Small intestine (tissue), 7 donors: ENCODE results near the gene CPSF3. TPM values are rescaled to one million over a fixed set of nuclear protein-coding genes. Genes with fewer than 3 reads are reported as not detected.
A peak's percentile ranks its signal among the peaks of the same experiment; 100 is the strongest.

Source experiments
- DNase-seq, 2 donors: peaks; one replicate each; pipeline versions ENCODE4 v3.0.0 to v3.0.0-alpha.2; 2013
- FAIRE-seq: peaks from 2 replicates; lab custom pipeline; 2012; peaks lifted over from hg19 to GRCh38; lab: Jason Lieb, UNC
- H3K27ac ChIP-seq, 3 donors: one replicate each; pipeline ENCODE4 v1.5.1; 2013; ENCODE audit warnings: low read length in 2 of 3, mild to moderate bottlenecking in 2 of 3, control low read depth in 1 of 3, inconsistent platforms in 1 of 3, low read depth in 1 of 3, moderate library complexity in 1 of 3
- H3K27me3 ChIP-seq, 3 donors: one replicate each; pipeline ENCODE4 v1.6.1; 2013; ENCODE audit warnings: low read length in 3 of 3, inconsistent platforms in 1 of 3; ENCODE audit not compliant: control insufficient read depth in 3 of 3, insufficient read depth in 3 of 3
- H3K36me3 ChIP-seq, 3 donors: one replicate each; pipeline ENCODE4 v1.6.1; 2013; ENCODE audit warnings: low read length in 3 of 3, inconsistent platforms in 1 of 3, low read depth in 1 of 3, mild to moderate bottlenecking in 1 of 3, moderate library complexity in 1 of 3; ENCODE audit not compliant: control insufficient read depth in 3 of 3, insufficient read depth in 2 of 3
- H3K4me1 ChIP-seq, 3 donors: one replicate each; pipeline ENCODE4 v1.6.1; 2013; ENCODE audit warnings: low read length in 2 of 3, inconsistent platforms in 1 of 3, low read depth in 1 of 3, mild to moderate bottlenecking in 1 of 3, moderate library complexity in 1 of 3; ENCODE audit not compliant: control insufficient read depth in 3 of 3, insufficient read depth in 2 of 3
- H3K4me3 ChIP-seq, 3 donors: one replicate each; pipeline ENCODE4 v1.5.1; 2013; ENCODE audit warnings: low read length in 3 of 3, control low read depth in 1 of 3, inconsistent platforms in 1 of 3, low read depth in 1 of 3, mild to moderate bottlenecking in 1 of 3, moderate library complexity in 1 of 3
- H3K9me3 ChIP-seq, 2 donors: one replicate each; pipeline ENCODE4 v1.6.1; 2013; ENCODE audit warnings: low read depth in 1 of 2, low read length in 1 of 2; ENCODE audit not compliant: control insufficient read depth in 2 of 2, insufficient read depth in 1 of 2
- WGBS, 3 donors: extraction: QIAGEN DNeasy Blood & Tissue Kit; methylation state at CpG; one replicate each; pipeline ENCODE4 v1.1.7; 2013; 5-methylcytosine and 5-hydroxymethylcytosine counted together
- polyA plus RNA-seq, 4 donors: library from polyadenylated mRNA; stranded (reverse) in 3 of 4; unstranded in 1 of 4; fragments of 200-250 nt in 3 of 4; fragments of 120-200 nt in 1 of 4; gene quantifications; one replicate each; pipeline versions ENCODE4 v1.2.1 to v1.2.3, GENCODE V29; 2013
- donor health status: healthy with polysubstance abuse.
- donor health status: control.
- donor health status: control.
- donor health status: Bipolar disorder and iron deficiency.
- donor health status: healthy.

Gene CPSF3
- polyA plus RNA-seq, 4 donors = 11.1 to 34.8 (median 18.4) TPM

- Histone ChIP-seq H3K36me3 (peaks cover 4 to 42% (median 5%) of the 10 kb centered on the region in 3 donors), H3K4me1 (peaks cover 0 to 10% (median 2%) of the 10 kb centered on the region in 3 donors), H3K27me3 (no peaks in the 10 kb centered on the region), H3K27ac (no peak overlapping the region), H3K9me3 (no peaks in the 10 kb centered on the region), H3K4me3 (no peak overlapping the region)
- WGBS, 3 donors = 91 to 94% (median 91%) methylated on average over 9 of the region's 9 CpGs
- no peak for DNase-seq
- FAIRE-seq = no peak
Observed at GRCh38 chr2:9472511-9472910, 49.1 kb downstream of the CPSF3 start.

GRCh38 chr2:9473308-9473984 is 50.0 kb downstream of the CPSF3 start:
- no peak for FAIRE-seq
- Histone ChIP-seq H3K9me3 (no peaks in the 10 kb centered on the region), H3K4me3 (peak overlapping the region; percentile 73 to 87 (median 74)), H3K36me3 (peaks cover 2 to 35% (median 4%) of the 10 kb centered on the region in 3 donors), H3K27ac (peak overlapping the region; percentile 58 to 94 (median 80)), H3K27me3 (no peaks in the 10 kb centered on the region), H3K4me1 (peaks cover 0 to 10% (median 2%) of the 10 kb centered on the region in 3 donors)
- DNase-seq = peak; percentile 66 to 73
- 15 to 30% (median 21%) methylated on average over 24 of the region's 24 CpGs for WGBS, 3 donors

GRCh38 chr2:9473985-9474360 is 50.5 kb downstream of the CPSF3 start:
- peaks cover under 1 to 31% (median 4%) of the 10 kb centered on the region in 3 donors for H3K36me3 ChIP-seq
- peak overlapping the region; percentile 73 to 87 (median 74) for H3K4me3 ChIP-seq
- H3K9me3 ChIP-seq = no peaks in the 10 kb centered on the region
- H3K27ac ChIP-seq = peak overlapping the region; percentile 58 to 94 (median 80)
- 4 to 7% (median 5%) methylated on average over 31 to 39 of the region's 39 CpGs for WGBS, 3 donors
- no peak for FAIRE-seq
- no peaks in the 10 kb centered on the region for H3K27me3 ChIP-seq
- DNase-seq = peak in 1 of 2 donors; percentile 58
- peaks cover 0 to 10% (median 2%) of the 10 kb centered on the region in 3 donors for H3K4me1 ChIP-seq

GRCh38 chr2:9474361-9475057 is 51.1 kb downstream of the CPSF3 start, which contains the start of gene IAH1:
Gene IAH1 (plus strand): TSS chr2:9474551. CDS start chr2:9474567, 16 bp downstream.
- H3K27me3 ChIP-seq = no peaks in the 10 kb centered on the region
- H3K27ac ChIP-seq = peak within 1 kb of the TSS; percentile 63 to 94 (median 80)
- FAIRE-seq = no peak

GRCh38 chr2:9477914-9478313 is 54.5 kb downstream of the CPSF3 start:
- Histone ChIP-seq H3K9me3 (no peaks in the 10 kb centered on the region), H3K27ac (no peak overlapping the region), H3K4me1 (peaks cover 0 to 10% (median 2%) of the 10 kb centered on the region in 3 donors), H3K27me3 (no peaks in the 10 kb centered on the region), H3K4me3 (no peak overlapping the region), H3K36me3 (peaks cover 3 to 35% (median 17%) of the 10 kb centered on the region in 3 donors)
- FAIRE-seq (no peak), DNase-seq (no peak)
- 78 to 84% (median 78%) methylated on average over 7 of the region's 7 CpGs for WGBS, 3 donors

More at GRCh38 chr2:9474361-9475057, 51.1 kb downstream of the CPSF3 start, which contains the start of gene IAH1:
- H3K4me3 ChIP-seq = peak within 1 kb of the TSS; percentile 73 to 87 (median 74)
- peak; percentile 67 to 91 for DNase-seq
- H3K9me3 ChIP-seq = no peaks in the 10 kb centered on the region
- H3K36me3 ChIP-seq = peaks cover 0 to 27% (median 5%) of the 10 kb centered on the region in 3 donors
- WGBS, 3 donors = 0 to 1% (median 0%) methylated on average over 58 to 91 of the region's 91 CpGs
- peaks cover 0 to 10% (median 2%) of the 10 kb centered on the region in 3 donors for H3K4me1 ChIP-seq

GRCh38 chr2:9478526-9478925 is 55.1 kb downstream of the CPSF3 start:
- Histone ChIP-seq H3K27me3 (no peaks in the 10 kb centered on the region), H3K36me3 (peaks cover 7 to 36% (median 18%) of the 10 kb centered on the region in 3 donors), H3K9me3 (no peaks in the 10 kb centered on the region), H3K4me1 (peaks cover 0 to 6% (median 2%) of the 10 kb centered on the region in 3 donors), H3K4me3 (no peak overlapping the region), H3K27ac (no peak overlapping the region)
- DNase-seq = no peak
- WGBS, 3 donors = 81 to 95% (median 90%) methylated on average over 3 of the region's 3 CpGs
- no peak for FAIRE-seq

GRCh38 chr2:9480157-9480556 is 56.7 kb downstream of the CPSF3 start:
- Histone ChIP-seq H3K4me3 (no peak overlapping the region), H3K36me3 (peaks cover 18 to 52% (median 27%) of the 10 kb centered on the region in 3 donors), H3K27ac (no peak overlapping the region), H3K27me3 (no peaks in the 10 kb centered on the region), H3K4me1 (peaks cover 0 to 3% (median 2%) of the 10 kb centered on the region in 3 donors), H3K9me3 (no peaks in the 10 kb centered on the region)
- 93 to 97% (median 94%) methylated on average over 4 of the region's 4 CpGs for WGBS, 3 donors
- DNase-seq (no peak), FAIRE-seq (no peak)

GRCh38 chr2:9483107-9483506 is 59.7 kb downstream of the CPSF3 start:
- FAIRE-seq = no peak
- Histone ChIP-seq H3K27me3 (no peaks in the 10 kb centered on the region), H3K36me3 (peaks cover 18 to 66% (median 40%) of the 10 kb centered on the region in 3 donors), H3K4me3 (no peak overlapping the region), H3K27ac (no peak overlapping the region), H3K9me3 (no peaks in the 10 kb centered on the region), H3K4me1 (no peaks in the 10 kb centered on the region)
- DNase-seq = no peak
